ENCODE results near the gene DCHS2.

The DCHS2 gene

GRCh38 chr4:154450966-154451365 lies 40.6 kb downstream of the DCHS2 start:
- no peak for DNase-seq

GRCh38 chr4:154444958-154445357 lies 46.6 kb downstream of the DCHS2 start:
- no peak for DNase-seq

- DNase-seq: no peak
Measured at GRCh38 chr4:154441982-154442381, 49.6 kb downstream of the DCHS2 start.

GRCh38 chr4:154441124-154441523 lies 50.5 kb downstream of the DCHS2 start:
- no peak for DNase-seq

- DNase-seq: no peak
Measured at GRCh38 chr4:154439224-154439623, 52.4 kb downstream of the DCHS2 start.

GRCh38 chr4:154435895-154436294 lies 55.7 kb downstream of the DCHS2 start:
- DNase-seq: no peak

- DNase-seq: no peak
Measured at GRCh38 chr4:154433543-154433942, 58.1 kb downstream of the DCHS2 start.

- DNase-seq: no peak
Measured at GRCh38 chr4:154429176-154429575, 62.4 kb downstream of the DCHS2 start.

GRCh38 chr4:154427149-154427548 lies 64.5 kb downstream of the DCHS2 start:
- DNase-seq: no peak

- DNase-seq: no peak
Measured at GRCh38 chr4:154425514-154425913, 66.1 kb downstream of the DCHS2 start.

- no peak for DNase-seq
Measured at GRCh38 chr4:154424810-154425484, 66.7 kb downstream of the DCHS2 start.

- no peak for DNase-seq
Measured at GRCh38 chr4:154422152-154422551, 69.4 kb downstream of the DCHS2 start.

- peak; percentile 4 for DNase-seq
Measured at GRCh38 chr4:154421618-154422017, 70.0 kb downstream of the DCHS2 start.

GRCh38 chr4:154417373-154417673 lies 74.3 kb downstream of the DCHS2 start:
- no peak for DNase-seq

GRCh38 chr4:154416190-154416547 lies 75.4 kb downstream of the DCHS2 start:
- DNase-seq: no peak

GRCh38 chr4:154415313-154415712 lies 76.3 kb downstream of the DCHS2 start:
- no peak for DNase-seq

GRCh38 chr4:154414796-154415195 lies 76.8 kb downstream of the DCHS2 start:
- DNase-seq: no peak

GRCh38 chr4:154414371-154414770 lies 77.2 kb downstream of the DCHS2 start:
- DNase-seq: no peak

GRCh38 chr4:154407443-154407842 lies 84.2 kb downstream of the DCHS2 start:
- DNase-seq: no peak

- no peak for DNase-seq
Measured at GRCh38 chr4:154406018-154406795, 85.4 kb downstream of the DCHS2 start.

- peak; percentile 42 for DNase-seq
Measured at GRCh38 chr4:154399259-154399974, 92.2 kb downstream of the DCHS2 start.

- DNase-seq: no peak
Measured at GRCh38 chr4:154390324-154390723, 101.3 kb downstream of the DCHS2 start.

GRCh38 chr4:154389148-154389547 lies 102.5 kb downstream of the DCHS2 start:
- DNase-seq: no peak

- no peak for DNase-seq
Measured at GRCh38 chr4:154384012-154384411, 107.6 kb downstream of the DCHS2 start.

All from RPMI8226 (cell line).